GM03348 (cell line): Measurements from ENCODE around the gene OTOG.
"Not testable (repeated sequence)": the region's sequence is repeated elsewhere in the genome, so short reads cannot be mapped to it uniquely, and the experiment has no call there.

ENCODE experiments used
- DNase-seq: peaks from one replicate; pipeline ENCODE4 v3.0.0; 2012; ENCODE audit warnings: low spot score

OTOG gene

GRCh38 chr11:17605651-17606122 is 58.6 kb downstream of the OTOG start:
- DNase-seq, result peak; percentile 9

GRCh38 chr11:17606233-17607082 is 59.4 kb downstream of the OTOG start:
- DNase-seq, result peak; percentile 4

GRCh38 chr11:17607083-17607429 is 60.0 kb downstream of the OTOG start:
- DNase-seq, result no peak

GRCh38 chr11:17607591-17608570 is 60.8 kb downstream of the OTOG start:
- DNase-seq, result no peak

GRCh38 chr11:17608821-17609220 is 61.8 kb downstream of the OTOG start:
- DNase-seq, result no peak

- DNase-seq, result no peak
Measured at GRCh38 chr11:17609291-17610084, 62.4 kb downstream of the OTOG start.

- no peak for DNase-seq
Measured at GRCh38 chr11:17610085-17610894, 63.2 kb downstream of the OTOG start.

- no peak for DNase-seq
Measured at GRCh38 chr11:17611049-17611448, 64.0 kb downstream of the OTOG start.

- no peak for DNase-seq
Measured at GRCh38 chr11:17611503-17612220, 64.6 kb downstream of the OTOG start.

- DNase-seq, result no peak
Measured at GRCh38 chr11:17612221-17613188, 65.4 kb downstream of the OTOG start.

GRCh38 chr11:17613428-17613962 is 66.4 kb downstream of the OTOG start:
- no peak for DNase-seq

GRCh38 chr11:17613983-17614382 is 66.9 kb downstream of the OTOG start:
- no peak for DNase-seq

- DNase-seq, result not testable (repeated sequence)
Measured at GRCh38 chr11:17622711-17623110, 75.7 kb downstream of the OTOG start.

- no peak for DNase-seq
Measured at GRCh38 chr11:17629113-17629512, 82.1 kb downstream of the OTOG start.

GRCh38 chr11:17630936-17631335 is 83.9 kb downstream of the OTOG start:
- no peak for DNase-seq

GRCh38 chr11:17631702-17632365 is 84.8 kb downstream of the OTOG start:
- DNase-seq, result no peak

GRCh38 chr11:17633279-17633986 is 86.4 kb downstream of the OTOG start:
- peak; percentile 2 for DNase-seq
